Pericardium fibroblast (primary cell): ENCODE measurements around the gene ILKAP. TPM values are rescaled to one million over a fixed set of nuclear protein-coding genes. Genes with fewer than 3 reads are reported as not detected.

Experiments used
- total RNA-seq: library from RNA; depleted of rRNA; stranded (reverse); fragments of >200 nt; gene quantifications from 2 replicates; pipeline ENCODE4 v1.2.3, GENCODE V29; 2015

Gene ILKAP, protein sequence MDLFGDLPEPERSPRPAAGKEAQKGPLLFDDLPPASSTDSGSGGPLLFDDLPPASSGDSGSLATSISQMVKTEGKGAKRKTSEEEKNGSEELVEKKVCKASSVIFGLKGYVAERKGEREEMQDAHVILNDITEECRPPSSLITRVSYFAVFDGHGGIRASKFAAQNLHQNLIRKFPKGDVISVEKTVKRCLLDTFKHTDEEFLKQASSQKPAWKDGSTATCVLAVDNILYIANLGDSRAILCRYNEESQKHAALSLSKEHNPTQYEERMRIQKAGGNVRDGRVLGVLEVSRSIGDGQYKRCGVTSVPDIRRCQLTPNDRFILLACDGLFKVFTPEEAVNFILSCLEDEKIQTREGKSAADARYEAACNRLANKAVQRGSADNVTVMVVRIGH
- 13.9 and 23.7 TPM in 2 replicates for total RNA-seq

DNA sequence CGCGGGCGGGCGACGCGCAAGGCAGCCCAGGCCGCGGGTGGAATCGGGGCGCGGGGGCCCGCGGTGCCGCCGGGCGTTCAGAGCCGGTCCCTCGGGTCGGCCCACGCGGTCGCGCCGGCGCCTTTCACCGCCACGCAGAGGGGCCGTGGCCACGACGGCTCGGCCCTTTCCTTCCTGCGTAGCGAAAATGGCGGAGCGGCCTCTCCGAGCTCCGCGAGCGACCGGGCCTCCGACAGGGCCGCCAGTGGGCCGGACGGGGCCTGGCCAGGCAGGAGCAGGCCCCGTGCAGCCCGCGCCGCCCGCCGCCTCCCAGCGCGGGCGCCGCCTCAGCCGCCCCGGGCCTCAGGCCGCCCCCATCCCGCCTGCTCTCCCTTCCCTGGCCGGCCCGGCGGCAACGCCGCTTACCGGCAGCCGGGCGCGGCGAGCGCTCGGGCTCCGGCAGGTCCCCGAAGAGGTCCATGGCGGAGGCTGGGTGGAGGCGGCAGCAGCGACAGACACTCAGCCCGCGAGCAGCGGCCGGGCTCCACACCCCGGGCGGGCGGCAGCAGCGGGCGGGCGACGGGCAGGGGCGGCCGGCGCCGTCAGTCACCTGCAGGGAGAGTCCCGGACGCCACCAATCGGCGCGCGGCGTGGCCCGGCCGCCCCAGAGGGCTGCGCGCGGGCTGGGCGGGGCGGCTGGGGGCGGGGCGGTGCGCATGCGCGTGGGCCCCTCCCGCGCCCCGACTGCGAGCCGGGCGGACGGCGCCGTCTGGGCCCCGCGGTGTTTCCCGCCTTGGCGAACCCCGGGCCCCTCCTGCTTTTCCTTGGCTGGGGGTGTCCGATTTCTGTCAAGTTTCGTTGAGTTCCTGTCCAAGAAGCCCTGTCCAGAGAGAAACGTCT lies at the start of gene ILKAP:
TSS of gene ILKAP (minus strand) at position 602 of the 879 bp plus-strand sequence. CDS start at position 460, 142 bp downstream.

DNA sequence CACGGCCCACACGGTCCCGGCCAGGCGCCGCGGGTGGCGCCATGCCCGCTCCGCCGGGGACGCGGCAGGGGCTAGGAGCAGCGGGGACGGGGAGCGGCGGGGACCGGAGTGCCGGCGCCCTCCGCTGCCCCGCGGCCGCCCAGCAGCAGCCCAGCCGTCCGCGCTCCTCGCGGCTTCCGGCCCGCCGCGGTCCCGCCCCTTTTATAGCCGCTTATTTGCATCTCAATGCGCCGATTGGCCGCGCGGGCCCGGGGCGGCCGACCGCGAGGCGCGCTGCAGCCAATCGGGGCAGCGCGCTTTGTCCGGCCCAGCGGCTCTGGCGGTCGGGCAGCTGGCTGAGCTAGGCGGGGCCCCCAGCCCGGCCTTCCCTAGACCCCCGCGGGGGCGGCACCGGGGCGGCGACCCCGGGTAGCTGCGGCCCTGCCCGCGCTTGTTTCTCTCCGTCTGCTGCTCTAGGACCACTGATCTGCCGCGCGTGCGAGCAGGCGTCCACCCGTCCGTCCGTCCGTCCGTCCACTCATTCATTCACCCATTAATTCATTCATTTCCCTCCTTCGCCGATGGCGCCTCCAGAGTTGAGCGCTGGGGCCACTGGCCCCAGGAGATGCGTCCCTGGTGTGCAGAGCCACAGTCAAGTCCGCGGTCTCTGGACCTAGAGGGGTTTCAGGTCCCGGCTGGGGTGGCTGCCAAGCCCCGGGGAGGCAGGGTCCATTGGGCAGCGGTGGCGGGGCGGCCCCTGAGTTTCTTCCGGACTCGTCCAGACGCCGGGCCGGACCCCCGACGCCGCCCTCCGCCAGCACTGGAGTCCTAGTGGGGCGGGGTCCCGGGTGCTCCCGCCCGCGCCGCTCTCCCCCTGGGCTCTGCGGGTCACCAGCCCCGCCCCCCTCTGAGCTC lies 36.6 kb upstream of the ILKAP start, which contains the start of gene HES6:
TSS of gene HES6 (minus strand) at position 176 of the 894 bp plus-strand sequence. CDS start at position 43, 133 bp downstream.

DNA sequence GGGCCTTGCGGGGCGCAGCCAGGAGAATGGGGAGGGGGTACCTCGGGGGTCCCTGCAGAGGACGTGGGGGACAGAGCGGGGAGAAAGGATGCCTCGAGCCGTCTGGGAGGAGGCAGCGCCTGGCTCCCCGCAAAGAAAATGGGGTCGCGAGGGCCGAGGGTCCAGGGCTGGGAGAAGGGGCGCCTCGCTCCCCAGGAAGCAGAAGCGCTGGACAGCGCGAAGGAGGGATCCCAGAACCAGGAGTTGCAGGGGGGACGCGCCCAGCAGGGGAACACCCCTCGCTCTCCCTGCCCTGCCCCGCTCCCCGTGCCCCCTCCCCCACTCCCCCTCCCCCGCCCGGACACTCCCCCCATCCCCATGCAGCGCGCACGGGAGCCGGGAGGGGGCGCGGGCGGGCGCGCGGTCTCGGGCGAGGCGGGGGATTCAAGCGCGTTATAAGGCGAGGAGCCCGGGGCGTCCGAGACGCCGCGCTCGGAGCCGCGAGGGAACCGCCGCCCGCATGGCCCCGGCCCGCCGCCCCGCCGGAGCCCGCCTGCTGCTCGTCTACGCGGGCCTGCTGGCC lies 44.9 kb downstream of the ILKAP start, which contains the start of gene ERFE:
TSS of gene ERFE (plus strand) at position 462 of the 562 bp plus-strand sequence. CDS start at position 500, 38 bp downstream.

DNA sequence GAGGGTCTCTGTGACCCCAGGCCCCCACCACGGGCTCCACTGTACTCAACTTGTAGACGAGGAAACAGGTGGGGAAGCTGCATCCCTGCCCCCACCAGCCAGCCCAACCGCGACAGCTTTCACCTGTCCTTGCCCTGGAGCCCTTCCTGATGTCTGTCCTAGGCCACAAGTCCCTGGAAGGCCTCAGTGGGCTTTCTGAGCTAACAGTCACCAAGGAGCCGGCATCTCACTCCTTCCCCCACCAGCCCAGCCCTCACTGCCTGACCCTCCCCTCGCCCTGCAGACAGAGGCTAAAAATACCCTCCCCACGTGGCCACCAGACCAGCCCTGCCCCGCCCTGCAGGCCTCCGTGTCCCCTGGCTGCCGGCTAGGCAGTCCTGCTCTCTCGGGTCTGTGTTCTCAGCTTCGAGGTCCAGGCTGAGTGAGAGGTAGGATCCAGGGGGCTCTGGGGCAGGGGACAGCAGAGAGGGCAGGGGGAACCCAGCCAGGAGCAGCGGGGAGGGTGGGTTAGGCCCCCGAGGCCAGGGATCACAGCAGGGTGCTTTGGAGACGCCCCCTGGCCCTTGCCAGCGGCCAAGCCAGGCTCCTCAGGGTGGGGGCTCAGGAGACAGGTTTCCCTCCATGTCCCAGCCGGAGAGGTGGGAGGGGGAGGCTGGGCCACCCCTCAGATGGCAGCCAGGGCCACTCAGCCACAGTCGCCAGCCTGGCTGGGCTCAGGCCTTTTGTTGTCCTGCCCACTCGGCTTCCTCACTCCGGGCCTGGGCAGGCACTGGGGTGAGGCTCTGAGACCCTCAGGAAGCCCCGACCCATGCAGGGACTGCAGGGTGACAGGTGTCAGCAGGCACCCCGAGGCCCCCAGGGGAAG lies 64.9 kb downstream of the ILKAP start, which contains the start of gene KLHL30:
TSS of gene KLHL30 (plus strand) at position 338 of the 865 bp plus-strand sequence. CDS start 2,087 bp downstream, outside the sequence.

Other genes starting within 250 kb of the ILKAP start
- gene UBE2F, start 236.7 kb downstream of the ILKAP start, total RNA-seq: 95.8 and 116 TPM in 2 replicates
- gene SCLY, start 142.7 kb downstream of the ILKAP start, total RNA-seq: 8.0 and 9.9 TPM in 2 replicates
- 1.8 and 5.0 TPM in 2 replicates for gene ESPNL, start 103.4 kb downstream of the ILKAP start, total RNA-seq
- gene KLHL30, start 65.0 kb downstream of the ILKAP start, total RNA-seq: 0.12 and 1.3 TPM in 2 replicates
- 1.1 and 11.2 TPM in 2 replicates for gene ERFE, start 44.7 kb downstream of the ILKAP start, total RNA-seq
- gene HES6, start 36.3 kb upstream of the ILKAP start, total RNA-seq: 1.6 and 3.6 TPM in 2 replicates
- 0.68 and 3.0 TPM in 2 replicates for gene PER2, start 84.9 kb upstream of the ILKAP start, total RNA-seq
- 7.6 and 12.4 TPM in 2 replicates for gene TRAF3IP1, start 116.8 kb upstream of the ILKAP start, total RNA-seq
- gene ASB1, start 223.2 kb upstream of the ILKAP start, total RNA-seq: 16.3 and 26.4 TPM in 2 replicates